Measurements from ENCODE around the gene FN3K. TPM values are rescaled to one million over a fixed set of nuclear protein-coding genes. Genes with fewer than 3 reads are reported as not detected.

The FN3K gene
- total RNA-seq, 4 donors from 2014 or later = 1.1 to 5.5 (median 2.7) TPM

DNA sequence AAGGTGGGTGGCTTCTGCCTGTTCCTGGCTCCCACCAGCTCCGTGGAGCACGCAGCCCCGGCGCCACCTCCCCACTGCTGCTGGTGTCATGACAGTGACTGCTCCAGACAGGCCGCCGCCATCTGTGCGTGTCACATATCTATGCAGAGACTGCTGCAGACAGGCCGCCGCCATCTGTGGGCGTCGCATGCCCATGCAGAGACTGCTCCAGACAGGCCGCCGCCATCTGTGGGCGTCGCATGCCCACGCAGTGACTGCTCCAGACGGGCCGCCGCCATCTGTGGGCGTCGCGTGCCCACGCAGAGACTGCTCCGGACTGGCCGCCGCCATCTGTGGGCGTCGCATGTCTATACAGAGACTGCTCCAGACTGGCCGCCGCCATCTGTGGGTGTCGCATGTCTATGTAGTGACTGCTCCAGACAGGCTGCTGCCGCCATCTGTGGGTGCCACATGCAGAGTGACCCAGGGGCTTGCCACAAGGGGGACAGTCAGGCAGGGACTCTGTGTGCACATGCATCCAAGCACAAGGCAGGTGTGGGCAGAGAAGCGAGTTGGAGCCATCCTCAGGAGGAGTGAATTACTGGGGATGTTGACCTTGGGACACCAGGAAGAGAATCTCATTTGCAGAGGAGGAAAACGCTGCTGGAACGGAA lies 22.2 kb upstream of the FN3K start:
- ATAC-seq (no peak), DNase-seq (no peak)
- intact Hi-C loops (cut with DNase I; ENCODE audit: low total_unique reads) (no loop called here), in situ Hi-C loops (cut with MboI; ENCODE audit: low sequenced_read_pairs in 4 of 4) (no loop called here)
- no peak overlapping the region for H3K27ac ChIP-seq
- no peaks in the 10 kb centered on the region for H3K9me3 ChIP-seq
- TF ChIP-seq POLR2A (IDR thresholded peaks at IDR 0.05) = no peak
- TF ChIP-seq, protein P1, sequence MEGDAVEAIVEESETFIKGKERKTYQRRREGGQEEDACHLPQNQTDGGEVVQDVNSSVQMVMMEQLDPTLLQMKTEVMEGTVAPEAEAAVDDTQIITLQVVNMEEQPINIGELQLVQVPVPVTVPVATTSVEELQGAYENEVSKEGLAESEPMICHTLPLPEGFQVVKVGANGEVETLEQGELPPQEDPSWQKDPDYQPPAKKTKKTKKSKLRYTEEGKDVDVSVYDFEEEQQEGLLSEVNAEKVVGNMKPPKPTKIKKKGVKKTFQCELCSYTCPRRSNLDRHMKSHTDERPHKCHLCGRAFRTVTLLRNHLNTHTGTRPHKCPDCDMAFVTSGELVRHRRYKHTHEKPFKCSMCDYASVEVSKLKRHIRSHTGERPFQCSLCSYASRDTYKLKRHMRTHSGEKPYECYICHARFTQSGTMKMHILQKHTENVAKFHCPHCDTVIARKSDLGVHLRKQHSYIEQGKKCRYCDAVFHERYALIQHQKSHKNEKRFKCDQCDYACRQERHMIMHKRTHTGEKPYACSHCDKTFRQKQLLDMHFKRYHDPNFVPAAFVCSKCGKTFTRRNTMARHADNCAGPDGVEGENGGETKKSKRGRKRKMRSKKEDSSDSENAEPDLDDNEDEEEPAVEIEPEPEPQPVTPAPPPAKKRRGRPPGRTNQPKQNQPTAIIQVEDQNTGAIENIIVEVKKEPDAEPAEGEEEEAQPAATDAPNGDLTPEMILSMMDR (IDR thresholded peaks at IDR 0.05 in 4 of 5, conservative IDR thresholded peaks at IDR 0.05 in 1 of 5) = no peak
- H3K36me3 ChIP-seq = no peaks in the 10 kb centered on the region
- H3K27me3 ChIP-seq = no peaks in the 10 kb centered on the region
- no peak overlapping the region for H3K4me3 ChIP-seq
- peaks cover 26% of the 10 kb centered on the region in 2 donors for H3K4me1 ChIP-seq

DNA sequence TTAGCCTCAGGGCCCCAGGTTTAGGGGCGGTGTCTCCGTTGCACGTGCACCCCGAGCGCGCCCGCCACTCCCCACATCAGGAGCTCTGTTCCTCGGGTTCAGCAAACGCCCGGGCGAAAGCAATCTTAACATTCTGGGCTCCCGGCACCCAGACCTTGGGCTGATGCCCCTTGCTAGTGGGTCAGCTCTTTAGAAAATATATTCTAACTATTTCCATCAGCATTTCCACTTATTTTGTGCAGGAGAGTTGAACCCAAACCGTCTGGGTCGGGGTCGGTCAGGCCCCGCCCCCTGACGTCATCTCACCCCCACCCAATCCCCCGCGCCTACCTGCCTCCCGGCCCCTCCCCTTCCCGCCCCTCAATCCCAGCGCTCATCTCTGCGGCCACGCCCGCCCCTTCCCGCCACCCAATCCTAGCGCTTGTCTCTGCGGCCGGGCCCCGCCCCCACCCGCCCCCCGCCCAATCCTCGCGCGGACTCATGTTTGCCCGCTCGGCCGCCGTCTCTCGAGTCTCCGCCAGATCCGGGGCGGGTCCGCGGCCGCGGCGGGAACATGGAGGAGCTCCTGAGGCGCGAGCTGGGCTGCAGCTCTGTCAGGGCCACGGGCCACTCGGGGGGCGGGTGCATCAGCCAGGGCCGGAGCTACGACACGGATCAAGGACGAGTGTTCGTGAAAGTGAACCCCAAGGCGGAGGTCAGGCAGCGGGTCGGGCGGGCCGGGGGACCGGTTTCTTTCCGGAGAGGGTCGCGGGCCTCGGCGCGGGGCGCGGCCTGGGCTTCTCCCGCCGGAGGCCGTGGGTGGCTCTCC lies 19.0 kb upstream of the FN3K start, which contains the start of gene FN3KRP:
FN3KRP (plus strand) TSS at position 504 of the 808 bp plus-strand sequence; CDS start at position 554, 50 bp downstream.
- peak within 1 kb of the TSS; percentile 67 to 85 (median 78) for H3K27ac ChIP-seq
- DNase-seq (peak; percentile 94 to 95), ATAC-seq (peak; percentile 86 to 93)
- peaks cover 26 to 27% of the 10 kb centered on the region in 2 donors for H3K4me1 ChIP-seq
- TF ChIP-seq, protein P1 (IDR thresholded peaks at IDR 0.05 in 4 of 5, conservative IDR thresholded peaks at IDR 0.05 in 1 of 5) = no peak
- TF ChIP-seq POLR2A (IDR thresholded peaks at IDR 0.05) = peak; percentile 46 to 60
- intact Hi-C loops (cut with DNase I; ENCODE audit: low total_unique reads) (loop anchor here (1.0 to 5.0 kb wide), 3 partner anchors 18 to 69 kb away; partner anchors contain the start of genes RAB40B and WDR45B), in situ Hi-C loops (cut with MboI; ENCODE audit: low sequenced_read_pairs in 4 of 4) (no loop called here)
- H3K4me3 ChIP-seq = peak within 1 kb of the TSS; percentile 56 to 76 (median 70)
- peaks cover 0 to 19% of the 10 kb centered on the region in 2 donors for H3K36me3 ChIP-seq
- no peaks in the 10 kb centered on the region for H3K27me3 ChIP-seq
- no peaks in the 10 kb centered on the region for H3K9me3 ChIP-seq

DNA sequence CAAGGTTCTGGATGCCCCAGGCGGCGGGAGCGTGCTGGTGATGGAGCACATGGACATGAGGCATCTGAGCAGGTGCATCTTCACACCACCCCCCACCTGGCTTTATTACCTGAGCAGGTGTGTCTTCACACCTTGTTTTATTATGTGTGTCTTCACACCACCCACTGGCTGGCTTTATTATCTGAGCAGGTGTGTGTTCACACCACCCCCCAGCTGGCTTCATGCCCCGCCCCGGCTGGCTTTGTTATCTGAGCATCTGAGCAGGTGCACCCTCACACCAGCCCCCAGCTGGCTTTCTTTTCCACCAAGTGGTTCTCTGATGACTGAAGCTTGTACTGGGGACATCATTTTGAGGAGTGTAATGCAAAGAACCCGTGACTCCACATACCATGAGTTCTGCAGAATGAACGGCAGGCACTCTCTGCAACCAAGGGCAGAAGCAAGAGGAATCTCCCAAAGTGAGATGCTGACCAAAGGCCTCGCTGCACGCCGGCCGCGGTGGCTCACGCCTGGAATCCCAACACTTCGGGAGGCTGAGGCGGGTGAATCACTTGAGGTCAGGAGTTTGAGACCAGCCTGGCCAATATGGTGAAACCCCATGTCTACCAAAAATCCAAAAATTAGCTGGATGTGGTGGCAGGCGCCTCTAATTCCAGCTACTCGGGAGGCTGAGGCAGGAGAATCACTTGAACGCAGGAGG lies 16.3 kb upstream of the FN3K start:
- Histone ChIP-seq H3K27ac (no peak overlapping the region), H3K9me3 (no peaks in the 10 kb centered on the region), H3K4me3 (no peak overlapping the region), H3K4me1 (peaks cover 15 to 17% of the 10 kb centered on the region in 2 donors), H3K36me3 (peaks cover 0 to 29% of the 10 kb centered on the region in 2 donors), H3K27me3 (no peaks in the 10 kb centered on the region)
- TF ChIP-seq, protein P1 (IDR thresholded peaks at IDR 0.05 in 4 of 5, conservative IDR thresholded peaks at IDR 0.05 in 1 of 5) = no peak
- TF ChIP-seq POLR2A (IDR thresholded peaks at IDR 0.05) = no peak
- in situ Hi-C loops (cut with MboI; ENCODE audit: low sequenced_read_pairs in 4 of 4) (no loop called here), intact Hi-C loops (cut with DNase I; ENCODE audit: low total_unique reads) (loop anchor here (5.0 kb wide), 1 partner anchor 72 kb away; the partner anchor contains the start of gene WDR45B)
- ATAC-seq (no peak), DNase-seq (no peak)

DNA sequence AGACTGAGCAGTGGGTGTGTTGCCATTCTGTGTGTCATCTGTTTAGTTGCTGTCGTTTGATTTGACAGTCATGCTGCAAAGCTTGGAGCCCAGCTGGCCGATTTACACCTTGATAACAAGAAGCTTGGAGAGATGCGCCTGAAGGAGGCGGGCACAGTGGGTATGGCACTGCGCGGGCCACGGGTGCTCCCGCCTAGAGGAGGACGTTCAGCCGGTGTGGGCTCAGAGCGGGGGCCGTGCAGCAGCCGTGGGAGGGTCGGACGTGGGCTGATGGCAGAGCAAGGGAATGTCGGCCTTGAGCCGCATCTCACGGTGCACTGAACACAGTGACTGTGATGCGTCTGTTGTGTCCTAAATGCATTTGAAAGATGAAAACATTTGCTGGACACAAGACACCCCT lies 15.2 kb upstream of the FN3K start:
- no peak for DNase-seq
- no peak overlapping the region for H3K4me3 ChIP-seq
- no peak for TF ChIP-seq POLR2A (IDR thresholded peaks at IDR 0.05)
- TF ChIP-seq, protein P1 (IDR thresholded peaks at IDR 0.05 in 4 of 5, conservative IDR thresholded peaks at IDR 0.05 in 1 of 5) = no peak
- no peaks in the 10 kb centered on the region for H3K27me3 ChIP-seq
- in situ Hi-C loops (cut with MboI; ENCODE audit: low sequenced_read_pairs in 4 of 4) = no loop called here
- peaks cover 15 to 17% of the 10 kb centered on the region in 2 donors for H3K4me1 ChIP-seq
- intact Hi-C loops (cut with DNase I; ENCODE audit: low total_unique reads) = no loop called here
- H3K9me3 ChIP-seq = no peaks in the 10 kb centered on the region
- peaks cover 0 to 29% of the 10 kb centered on the region in 2 donors for H3K36me3 ChIP-seq
- no peak overlapping the region for H3K27ac ChIP-seq
- ATAC-seq = no peak

All from gastrocnemius medialis (tissue), 4 donors.